Prostate gland (tissue), 2 donors: ENCODE results near the gene ACACB. TPM values are rescaled to one million over a fixed set of nuclear protein-coding genes. Genes with fewer than 3 reads are reported as not detected.

ENCODE experiments used
- DNase-seq: peaks from one replicate; pipeline ENCODE4 v3.0.0-alpha.2; 2019; ENCODE audit warnings: low spot score
- H3K27ac ChIP-seq, 2 donors: fragments of 200-600 bp; sonication (generic); 2 replicates each; pipeline ENCODE4 v1.5.1; 2017 to 2019
- H3K27me3 ChIP-seq: fragments of 200-600 bp; sonication (generic); replicated peaks from 2 replicates; pipeline ENCODE4 v1.5.1; 2019; ENCODE audit not compliant: insufficient read depth
- H3K36me3 ChIP-seq, 2 donors: fragments of 200-600 bp; sonication (generic); 1 replicate in 1 of 2; 2 replicates in 1 of 2; pipeline versions ENCODE4 v1.5.1 to v1.8.1; 2017 to 2019
- H3K4me1 ChIP-seq: fragments of 200-600 bp; sonication (generic); replicated peaks from 2 replicates; pipeline ENCODE4 v1.5.1; 2019
- H3K4me3 ChIP-seq, 2 donors: fragments of 200-600 bp; sonication (generic); 2 replicates each; pipeline ENCODE4 v1.5.1; 2017 to 2019
- H3K9me3 ChIP-seq: fragments of 200-600 bp; sonication (generic); 2 replicates; pipeline ENCODE4 v1.5.1; 2017
- POLR2A ChIP-seq: fragments of 450-650 bp; IDR thresholded peaks from one replicate; pipeline ENCODE4 v1.6.1; 2016; ENCODE audit warnings: antibody characterized with exemption, mild to moderate bottlenecking
- POLR2AphosphoS5 ChIP-seq: sonication (generic); formaldehyde crosslinking; IDR thresholded peaks from one replicate; pipeline ENCODE4 v1.6.1; 2017; ENCODE audit warnings: antibody characterized with exemption
- WGBS: methylation state at CpG from one replicate; pipeline ENCODE4 v1.1.5; 2018; 5-methylcytosine and 5-hydroxymethylcytosine counted together
- intact Hi-C: fragments of 100-400 bp; cut with DNase I; formaldehyde crosslinking; loops from one replicate; pipeline ENCODE4 v1.14.2; 2022
- total RNA-seq, 2 donors: library from RNA; depleted of rRNA; stranded (reverse); fragments of >200 nt; gene quantifications; one replicate each; pipeline ENCODE4 v1.1.0, GENCODE V29; 2016
- TF ChIP-seq, protein P1 (sequence below), 4 experiments: fragments of 200-600 bp in 2 of 4; fragments of 450-650 bp in 2 of 4; sonication (generic) in 2 of 4; IDR thresholded peaks; 1 replicate in 3 of 4; 2 replicates in 1 of 4; pipeline ENCODE4 v1.5.1; 2016 to 2019; ENCODE audit warnings: antibody characterized with exemption in 4 of 4, mild to moderate bottlenecking in 2 of 4, moderate library complexity in 2 of 4

Gene ACACB
- total RNA-seq, 2 donors from 2014 or later = 52.5 to 63.3 TPM

DNA sequence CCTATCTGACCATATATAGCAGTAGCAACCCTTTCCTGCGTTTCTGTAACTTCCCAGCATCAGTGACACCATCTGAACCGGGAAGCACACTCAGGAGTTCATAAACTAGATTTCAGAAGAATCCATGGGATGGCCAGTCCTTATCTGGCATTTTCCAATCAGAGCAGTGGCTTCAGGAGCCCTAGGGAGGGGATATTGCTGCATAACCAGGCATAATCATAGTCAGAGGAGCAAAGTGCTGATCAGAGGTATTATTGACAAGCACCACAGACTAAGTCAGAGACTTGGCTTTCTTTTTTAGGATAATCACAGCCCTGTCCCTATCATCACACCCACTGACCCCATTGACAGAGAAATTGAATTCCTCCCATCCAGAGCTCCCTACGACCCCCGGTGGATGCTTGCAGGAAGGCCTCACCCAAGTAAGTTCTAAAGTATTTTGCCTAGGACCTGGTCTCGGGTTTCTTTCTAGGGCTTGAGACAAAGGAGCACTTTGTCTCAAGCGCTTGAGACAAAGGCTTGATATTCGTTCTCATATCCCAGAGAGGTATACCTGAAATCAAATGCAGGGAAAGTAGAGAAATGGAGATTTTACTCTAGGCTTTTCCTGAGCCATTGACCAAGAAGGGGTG, 137.6 kb downstream of the ACACB start:
- H3K4me3 ChIP-seq = no peak overlapping the region
- no peaks in the 10 kb centered on the region for H3K27me3 ChIP-seq
- H3K4me1 ChIP-seq = no peaks in the 10 kb centered on the region
- no peak for DNase-seq
- H3K9me3 ChIP-seq = no peaks in the 10 kb centered on the region
- no peak overlapping the region for H3K27ac ChIP-seq
- no peak for TF ChIP-seq POLR2AphosphoS5
- no peak for TF ChIP-seq POLR2A
- TF ChIP-seq, protein P1, sequence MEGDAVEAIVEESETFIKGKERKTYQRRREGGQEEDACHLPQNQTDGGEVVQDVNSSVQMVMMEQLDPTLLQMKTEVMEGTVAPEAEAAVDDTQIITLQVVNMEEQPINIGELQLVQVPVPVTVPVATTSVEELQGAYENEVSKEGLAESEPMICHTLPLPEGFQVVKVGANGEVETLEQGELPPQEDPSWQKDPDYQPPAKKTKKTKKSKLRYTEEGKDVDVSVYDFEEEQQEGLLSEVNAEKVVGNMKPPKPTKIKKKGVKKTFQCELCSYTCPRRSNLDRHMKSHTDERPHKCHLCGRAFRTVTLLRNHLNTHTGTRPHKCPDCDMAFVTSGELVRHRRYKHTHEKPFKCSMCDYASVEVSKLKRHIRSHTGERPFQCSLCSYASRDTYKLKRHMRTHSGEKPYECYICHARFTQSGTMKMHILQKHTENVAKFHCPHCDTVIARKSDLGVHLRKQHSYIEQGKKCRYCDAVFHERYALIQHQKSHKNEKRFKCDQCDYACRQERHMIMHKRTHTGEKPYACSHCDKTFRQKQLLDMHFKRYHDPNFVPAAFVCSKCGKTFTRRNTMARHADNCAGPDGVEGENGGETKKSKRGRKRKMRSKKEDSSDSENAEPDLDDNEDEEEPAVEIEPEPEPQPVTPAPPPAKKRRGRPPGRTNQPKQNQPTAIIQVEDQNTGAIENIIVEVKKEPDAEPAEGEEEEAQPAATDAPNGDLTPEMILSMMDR (IDR thresholded peaks at IDR 0.05) = no peak
- WGBS = 94% methylated on average over 7 of the region's 7 CpGs
- intact Hi-C loops = no loop called here
- peaks cover 0 to 4% of the 10 kb centered on the region in 2 donors for H3K36me3 ChIP-seq

DNA sequence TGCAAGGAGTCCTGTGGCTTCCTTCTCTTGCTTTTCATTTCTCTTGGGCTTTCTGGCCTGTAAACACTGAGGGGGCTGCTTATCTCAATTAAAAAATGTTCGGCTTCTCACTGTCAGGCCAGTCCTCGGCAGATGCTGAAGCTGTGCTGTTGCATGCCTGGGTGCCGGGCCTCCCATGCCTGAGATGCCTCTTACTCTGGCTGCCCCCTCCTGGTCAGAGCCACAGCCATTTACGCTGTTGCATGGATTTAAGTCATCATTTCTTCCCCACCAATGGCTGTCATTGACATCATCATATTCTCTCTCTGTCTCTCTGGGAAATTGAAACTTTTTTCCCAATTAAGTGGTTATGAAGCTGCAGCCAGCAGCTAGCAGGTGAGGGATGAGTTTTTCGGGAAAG, 139.0 kb downstream of the ACACB start:
- Histone ChIP-seq H3K27me3 (no peaks in the 10 kb centered on the region), H3K27ac (no peak overlapping the region), H3K36me3 (peaks cover 0 to 4% of the 10 kb centered on the region in 2 donors), H3K9me3 (no peaks in the 10 kb centered on the region), H3K4me1 (no peaks in the 10 kb centered on the region), H3K4me3 (no peak overlapping the region)
- TF ChIP-seq, protein P1 (IDR thresholded peaks at IDR 0.05) = no peak
- no peak for TF ChIP-seq POLR2AphosphoS5
- no peak for TF ChIP-seq POLR2A
- intact Hi-C loops = no loop called here
- WGBS = 88% methylated on average over 5 of the region's 5 CpGs
- DNase-seq = no peak

DNA sequence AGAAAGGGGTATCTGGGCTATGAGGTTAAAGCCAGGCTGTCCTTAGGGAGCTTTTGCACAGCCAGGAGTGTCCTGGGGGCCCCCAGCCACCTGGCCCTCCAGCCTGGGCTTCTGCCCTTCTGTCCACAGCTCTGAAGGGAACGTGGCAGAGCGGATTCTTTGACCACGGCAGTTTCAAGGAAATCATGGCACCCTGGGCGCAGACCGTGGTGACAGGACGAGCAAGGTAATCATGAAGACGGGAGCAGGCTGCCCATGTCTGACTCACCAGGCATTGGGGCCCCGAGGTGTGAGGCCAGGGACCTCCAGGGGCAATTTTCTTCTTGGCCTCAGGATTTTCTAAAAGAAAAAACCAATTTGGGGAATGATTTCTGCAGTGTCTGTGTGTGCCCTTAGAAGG, 139.6 kb downstream of the ACACB start:
- Histone ChIP-seq H3K27me3 (no peaks in the 10 kb centered on the region), H3K9me3 (no peaks in the 10 kb centered on the region), H3K4me1 (no peaks in the 10 kb centered on the region), H3K4me3 (no peak overlapping the region), H3K36me3 (peaks cover 0 to 4% of the 10 kb centered on the region in 2 donors), H3K27ac (no peak overlapping the region)
- 91% methylated on average over 8 of the region's 8 CpGs for WGBS
- TF ChIP-seq POLR2AphosphoS5 (no peak), POLR2A (no peak)
- TF ChIP-seq, protein P1 (IDR thresholded peaks at IDR 0.05) = no peak
- intact Hi-C loops = no loop called here
- no peak for DNase-seq

DNA sequence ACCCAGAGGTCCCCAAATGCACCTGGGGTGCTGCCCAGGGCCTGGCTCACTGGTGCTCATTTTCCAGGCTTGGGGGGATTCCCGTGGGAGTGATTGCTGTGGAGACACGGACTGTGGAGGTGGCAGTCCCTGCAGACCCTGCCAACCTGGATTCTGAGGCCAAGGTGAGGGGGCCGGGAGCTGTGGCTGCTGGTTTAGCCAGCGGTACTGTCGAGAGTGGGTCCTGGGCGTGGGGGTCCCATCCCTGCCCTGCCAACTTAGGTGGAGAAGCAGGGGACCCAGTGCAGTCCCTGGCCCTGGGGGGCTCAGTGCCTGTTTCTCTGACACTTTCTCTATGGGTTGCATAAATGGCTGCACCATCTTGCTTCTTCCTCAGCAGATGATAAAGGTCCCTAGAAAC, 141.8 kb downstream of the ACACB start:
- peaks cover 0 to 4% of the 10 kb centered on the region in 2 donors for H3K36me3 ChIP-seq
- 95% methylated on average over 6 of the region's 6 CpGs for WGBS
- no peaks in the 10 kb centered on the region for H3K9me3 ChIP-seq
- no peak overlapping the region for H3K27ac ChIP-seq
- no peaks in the 10 kb centered on the region for H3K4me1 ChIP-seq
- no peak for TF ChIP-seq POLR2A
- no peak for TF ChIP-seq POLR2AphosphoS5
- TF ChIP-seq, protein P1 (IDR thresholded peaks at IDR 0.05) = no peak
- H3K4me3 ChIP-seq = no peak overlapping the region
- DNase-seq = no peak
- intact Hi-C loops = no loop called here
- H3K27me3 ChIP-seq = no peaks in the 10 kb centered on the region
